HFFc6 (cell line): ENCODE measurements around the gene BABAM2. TPM values are rescaled to one million over a fixed set of nuclear protein-coding genes. Genes with fewer than 3 reads are reported as not detected.

ENCODE experiments used
- DNase-seq: peaks from one replicate; pipeline ENCODE4 v3.0.0-alpha.2; 2018
- H3K27ac Mint-ChIP-seq: 2 replicates; pipeline ENCODE4 v1.8.0; 2020; ENCODE audit warnings: mild to moderate bottlenecking, mixed read lengths
- H3K27me3 Mint-ChIP-seq: 2 replicates; pipeline ENCODE4 v1.8.0; 2021; ENCODE audit warnings: mild to moderate bottlenecking, moderate library complexity, mixed read lengths; ENCODE audit not compliant: insufficient read depth
- H3K36me3 Mint-ChIP-seq: 2 replicates; pipeline ENCODE4 v1.8.0; 2021; ENCODE audit warnings: low read depth, mixed read lengths
- H3K4me1 Mint-ChIP-seq: 2 replicates; pipeline ENCODE4 v1.8.0; 2020; ENCODE audit warnings: low read depth, mixed read lengths
- H3K4me3 Mint-ChIP-seq: 2 replicates; pipeline ENCODE4 v1.8.0; 2020; ENCODE audit warnings: mild to moderate bottlenecking, moderate library complexity, mixed read lengths
- H3K9me3 Mint-ChIP-seq: 2 replicates; pipeline ENCODE4 v1.8.0; 2020; ENCODE audit warnings: mild to moderate bottlenecking, mixed read lengths
- CTCF ChIP-seq: fragments of 200-600 bp; sonication (generic); IDR thresholded peaks from 2 replicates; pipeline ENCODE4 v1.5.0; 2021; ENCODE audit warnings: antibody characterized with exemption, mild to moderate bottlenecking
- total RNA-seq, 6 experiments: library from RNA; stranded (reverse); fragmentation: NEBNext Ultra II Directional; extraction: Animal tissue kit (Norgen Biotek cat#: 25700); gene quantifications; 2 replicates in 1 of 6; 3 replicates in 5 of 6; pipeline ENCODE4 v1.2.3, GENCODE V29; 2021

Gene BABAM2
- total RNA-seq, 6 experiments from 2014 or later: 30.8 to 46.6 (median 41.2) TPM

- peak; percentile 89 for DNase-seq
- Mint-ChIP-seq H3K9me3 (no peaks in the 10 kb centered on the region), H3K36me3 (peaks cover 24% of the 10 kb centered on the region), H3K4me1 (peaks cover 77% of the 10 kb centered on the region), H3K27ac (peak overlapping the region; percentile 93), H3K27me3 (peaks cover 1% of the 10 kb centered on the region; the same call in 1 of the 2 replicates), H3K4me3 (peak overlapping the region; percentile 65)
- TF ChIP-seq CTCF: peak; percentile 72
Measured at GRCh38 chr2:27954771-27955383, 64.3 kb downstream of the BABAM2 start.

GRCh38 chr2:27955384-27956161, 65.0 kb downstream of the BABAM2 start:
- no peak for TF ChIP-seq CTCF
- Mint-ChIP-seq H3K9me3 (no peaks in the 10 kb centered on the region), H3K4me1 (peaks cover 81% of the 10 kb centered on the region), H3K27me3 (peaks cover 1% of the 10 kb centered on the region; the same call in 1 of the 2 replicates), H3K4me3 (peak overlapping the region; percentile 65), H3K27ac (peak overlapping the region; percentile 93), H3K36me3 (peaks cover 21% of the 10 kb centered on the region)
- DNase-seq: no peak

- DNase-seq: peak; percentile 58
Measured at GRCh38 chr2:27956888-27957287, 66.4 kb downstream of the BABAM2 start.

GRCh38 chr2:27958711-27959378, 68.3 kb downstream of the BABAM2 start:
- H3K4me1 Mint-ChIP-seq: peaks cover 90% of the 10 kb centered on the region
- peaks cover 9% of the 10 kb centered on the region for H3K36me3 Mint-ChIP-seq
- H3K27ac Mint-ChIP-seq: peak overlapping the region; percentile 91
- peaks cover 1% of the 10 kb centered on the region; the same call in 1 of the 2 replicates for H3K27me3 Mint-ChIP-seq
- H3K9me3 Mint-ChIP-seq: no peaks in the 10 kb centered on the region
- peak; percentile 14 for DNase-seq
- peak overlapping the region; percentile 62 for H3K4me3 Mint-ChIP-seq
- TF ChIP-seq CTCF: no peak

More at GRCh38 chr2:27956888-27957287, 66.4 kb downstream of the BABAM2 start:
- Mint-ChIP-seq H3K9me3 (no peaks in the 10 kb centered on the region), H3K36me3 (peaks cover 9% of the 10 kb centered on the region), H3K4me1 (peaks cover 85% of the 10 kb centered on the region), H3K27ac (peak overlapping the region; percentile 72), H3K4me3 (peak overlapping the region; percentile 39), H3K27me3 (peaks cover 1% of the 10 kb centered on the region; the same call in 1 of the 2 replicates)
- no peak for TF ChIP-seq CTCF

GRCh38 chr2:27959496-27959895, 69.0 kb downstream of the BABAM2 start:
- Mint-ChIP-seq H3K4me1 (peaks cover 83% of the 10 kb centered on the region), H3K36me3 (peaks cover 14% of the 10 kb centered on the region), H3K27ac (peak overlapping the region; percentile 91), H3K27me3 (peaks cover 1% of the 10 kb centered on the region; the same call in 1 of the 2 replicates), H3K4me3 (peak overlapping the region; percentile 62), H3K9me3 (no peaks in the 10 kb centered on the region)
- no peak for TF ChIP-seq CTCF
- peak; percentile 17 for DNase-seq
